Panc1 (cell line): ENCODE data around the gene INHBB.

Experiments used
- CTCF ChIP-seq: fragments of 450-650 bp; IDR thresholded peaks from 2 replicates; pipeline ENCODE4 v1.5.1; 2017; ENCODE audit warnings: mild to moderate bottlenecking
- POLR2AphosphoS5 ChIP-seq: IDR thresholded peaks from 2 replicates; pipeline ENCODE4 v1.6.1; 2012; ENCODE audit warnings: mild to moderate bottlenecking, low read depth, low read length, moderate library complexity
- REST ChIP-seq, 2 experiments: IDR thresholded peaks; 2 replicates each; pipeline ENCODE4 v1.6.1; 2011 to 2012; ENCODE audit warnings: low read depth in 2 of 2, control low read depth in 1 of 2, low read length in 1 of 2, mild to moderate bottlenecking in 1 of 2, moderate library complexity in 1 of 2; ENCODE audit not compliant: insufficient read depth in 1 of 2
- TCF7L2 ChIP-seq: IDR thresholded peaks from 2 replicates; pipeline ENCODE4 v1.6.1; 2011; ENCODE audit warnings: mild to moderate bottlenecking, low read depth, low read length, inconsistent platforms

- no peak for TF ChIP-seq CTCF
- no peak for TF ChIP-seq POLR2AphosphoS5
- no peak for TF ChIP-seq TCF7L2
- no peak for TF ChIP-seq REST (IDR thresholded peaks at IDR 0.05; ENCODE audit: insufficient read depth in 1 of 2, low read depth in 2 of 2, low read length in 1 of 2)
Measured at GRCh38 chr2:120346667-120347358, 877 bp downstream of the INHBB start.
